DND-41 (cell line): ENCODE measurements around the gene SMARCD3.

ENCODE experiments used
- EZH2 ChIP-seq: IDR thresholded peaks from 3 replicates; pipeline ENCODE4 v1.6.1; 2012; ENCODE audit warnings: borderline replicate concordance, low read depth, mild to moderate bottlenecking, moderate library complexity, low read length, inconsistent platforms; ENCODE audit not compliant: severe bottlenecking
- TF ChIP-seq, protein P1 (sequence below): IDR thresholded peaks from 2 replicates; pipeline ENCODE4 v1.5.1; 2012; ENCODE audit warnings: borderline replicate concordance, low read length, moderate library complexity, mild to moderate bottlenecking; ENCODE audit not compliant: poor library complexity, severe bottlenecking; ENCODE audit errors: extremely low read depth

DNA sequence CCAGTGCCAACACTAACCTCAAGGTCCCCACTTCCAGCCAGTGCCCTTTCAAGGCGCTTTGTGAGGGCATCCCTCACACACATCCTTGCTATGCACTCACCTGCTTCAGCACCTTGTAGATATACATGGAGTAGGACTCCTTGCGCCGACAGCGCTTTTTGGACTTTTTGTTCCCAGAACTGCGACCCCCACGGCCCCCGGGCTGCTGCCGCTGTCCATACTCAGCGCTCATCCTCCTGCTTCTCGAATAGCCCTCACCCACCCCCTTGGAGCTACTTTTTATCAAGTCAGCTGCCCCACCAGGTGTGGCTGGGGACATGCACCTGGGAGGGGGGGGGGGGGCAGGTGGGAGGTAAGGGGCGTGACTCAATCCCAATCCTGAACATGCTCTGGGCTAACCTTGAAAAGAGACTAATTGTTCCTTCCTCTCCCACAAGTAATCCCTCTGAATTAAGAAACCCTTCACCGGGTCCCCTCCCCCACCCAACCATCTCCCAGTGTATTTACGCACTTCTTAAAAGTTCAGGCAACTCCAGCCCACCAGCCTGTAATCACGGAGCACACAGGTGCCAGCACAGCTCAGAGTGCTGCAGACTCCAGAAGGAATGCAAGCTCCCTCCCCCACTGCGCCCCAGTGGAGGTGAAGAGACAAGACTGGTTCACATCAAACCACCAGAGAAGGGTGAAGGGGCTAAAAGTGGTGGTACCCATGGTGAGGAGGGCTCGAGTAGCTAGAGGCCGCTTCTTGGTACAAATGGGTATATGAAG lies 38.2 kb downstream of the SMARCD3 start, which contains the start of gene H2BK1:
- no peak for TF ChIP-seq EZH2
- TF ChIP-seq, protein P1, sequence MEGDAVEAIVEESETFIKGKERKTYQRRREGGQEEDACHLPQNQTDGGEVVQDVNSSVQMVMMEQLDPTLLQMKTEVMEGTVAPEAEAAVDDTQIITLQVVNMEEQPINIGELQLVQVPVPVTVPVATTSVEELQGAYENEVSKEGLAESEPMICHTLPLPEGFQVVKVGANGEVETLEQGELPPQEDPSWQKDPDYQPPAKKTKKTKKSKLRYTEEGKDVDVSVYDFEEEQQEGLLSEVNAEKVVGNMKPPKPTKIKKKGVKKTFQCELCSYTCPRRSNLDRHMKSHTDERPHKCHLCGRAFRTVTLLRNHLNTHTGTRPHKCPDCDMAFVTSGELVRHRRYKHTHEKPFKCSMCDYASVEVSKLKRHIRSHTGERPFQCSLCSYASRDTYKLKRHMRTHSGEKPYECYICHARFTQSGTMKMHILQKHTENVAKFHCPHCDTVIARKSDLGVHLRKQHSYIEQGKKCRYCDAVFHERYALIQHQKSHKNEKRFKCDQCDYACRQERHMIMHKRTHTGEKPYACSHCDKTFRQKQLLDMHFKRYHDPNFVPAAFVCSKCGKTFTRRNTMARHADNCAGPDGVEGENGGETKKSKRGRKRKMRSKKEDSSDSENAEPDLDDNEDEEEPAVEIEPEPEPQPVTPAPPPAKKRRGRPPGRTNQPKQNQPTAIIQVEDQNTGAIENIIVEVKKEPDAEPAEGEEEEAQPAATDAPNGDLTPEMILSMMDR = no peak
